HG03521 (cell line): ENCODE data around the gene PRKACB.
"Not testable (repeated sequence)": the region's sequence is repeated elsewhere in the genome, so short reads cannot be mapped to it uniquely, and the experiment has no call there.

ENCODE experiments used
- ATAC-seq: cut with Tn5 transposase; IDR thresholded peaks from one replicate; pipeline ENCODE4 v1.9.1; 2021; ENCODE audit warnings: mild to moderate bottlenecking, moderate library complexity; ENCODE audit not compliant: unreplicated experiment

Gene PRKACB

DNA sequence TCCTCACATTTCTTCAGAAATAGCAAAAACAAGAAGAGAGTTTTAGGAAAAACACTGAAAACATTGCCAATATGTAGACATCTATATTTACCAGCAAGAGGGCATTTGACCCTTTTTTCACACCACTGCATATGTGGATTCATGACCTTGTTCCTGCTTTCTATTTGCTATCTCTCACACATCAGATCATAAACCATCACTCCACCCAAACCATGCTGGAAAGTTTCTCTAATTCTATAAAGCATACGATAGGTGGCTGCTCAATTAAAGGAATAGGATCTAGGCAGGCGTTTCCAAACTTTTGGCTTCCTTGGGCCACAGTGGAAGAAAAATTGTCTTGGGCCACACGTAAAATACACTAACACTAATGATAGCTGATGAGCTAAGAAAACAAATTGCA, 121.8 kb downstream of the PRKACB start:
- ATAC-seq, result no peak

DNA sequence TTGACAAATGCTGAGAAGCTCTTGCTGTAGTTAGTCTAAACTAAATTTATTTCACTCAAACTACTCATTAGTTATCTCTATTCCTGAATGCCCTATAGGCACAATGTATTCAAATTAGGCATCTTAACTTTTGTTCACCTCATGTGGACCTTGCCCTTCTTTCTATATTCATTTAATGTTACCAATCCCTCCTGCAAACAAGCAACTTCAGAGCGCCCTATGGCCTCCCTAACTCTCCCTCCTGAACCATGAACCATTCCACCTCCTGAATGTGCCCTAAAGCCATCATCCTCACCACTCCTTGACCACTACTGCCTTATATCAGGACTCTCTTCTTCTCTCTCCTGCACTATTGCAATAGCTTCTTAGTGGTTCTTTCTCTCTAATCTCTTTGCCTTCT, 122.7 kb downstream of the PRKACB start:
- ATAC-seq, result no peak

DNA sequence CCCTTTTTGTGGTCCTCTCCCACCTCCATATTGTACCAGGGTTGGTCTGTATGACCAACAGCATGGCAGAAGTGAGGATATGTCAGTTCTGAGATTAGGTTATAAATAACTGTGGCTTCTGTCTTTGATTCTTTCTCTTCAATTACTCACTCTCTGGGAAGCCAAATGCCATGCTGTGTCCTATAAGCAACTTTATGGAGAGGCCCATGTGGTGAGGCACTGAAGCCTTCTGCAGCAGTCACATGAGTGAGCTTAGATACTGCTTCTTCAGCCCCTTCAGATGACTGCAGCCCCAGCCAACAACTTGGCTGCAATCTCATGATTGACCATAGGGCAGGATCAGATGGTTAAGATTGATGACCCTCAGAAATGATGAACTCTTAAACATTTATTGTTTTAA, 123.4 kb downstream of the PRKACB start:
- no peak for ATAC-seq

DNA sequence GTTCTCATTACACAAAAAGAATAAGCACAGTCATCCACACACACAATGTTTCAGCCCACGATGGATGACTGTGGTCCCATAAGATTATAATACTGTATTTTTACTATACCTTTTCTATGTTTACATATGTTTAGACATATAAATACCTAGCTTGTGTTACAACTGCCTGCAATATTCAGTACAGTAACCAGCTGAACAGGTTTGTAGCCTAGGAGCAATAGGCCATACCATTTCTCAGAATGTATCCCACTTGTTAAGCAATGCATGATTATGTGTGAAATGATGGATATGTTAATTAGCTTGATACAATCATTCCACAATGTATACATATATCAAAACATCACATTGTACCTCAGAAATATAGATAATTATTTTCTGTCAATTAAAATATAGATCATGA, 124.3 kb downstream of the PRKACB start:
- no peak for ATAC-seq

DNA sequence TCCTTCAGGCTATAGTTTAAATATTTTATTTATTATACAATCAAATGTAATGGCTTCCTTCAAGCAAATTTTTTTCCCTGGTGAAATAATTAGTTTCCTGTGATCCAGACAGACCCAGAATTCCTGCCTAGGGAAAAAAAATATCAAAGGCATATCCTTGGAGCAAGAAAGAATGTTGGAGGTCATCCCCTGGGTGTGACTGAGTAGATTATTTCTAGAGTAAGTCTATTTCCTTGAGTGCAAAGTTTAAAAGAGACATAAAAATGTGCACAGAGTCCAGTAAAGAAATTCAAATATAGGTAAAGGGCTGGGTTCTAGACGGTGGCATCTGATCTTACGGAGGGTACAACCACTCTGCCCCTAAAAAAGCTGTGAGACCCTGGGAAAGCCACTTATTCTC, 125.2 kb downstream of the PRKACB start:
- ATAC-seq, result no peak

DNA sequence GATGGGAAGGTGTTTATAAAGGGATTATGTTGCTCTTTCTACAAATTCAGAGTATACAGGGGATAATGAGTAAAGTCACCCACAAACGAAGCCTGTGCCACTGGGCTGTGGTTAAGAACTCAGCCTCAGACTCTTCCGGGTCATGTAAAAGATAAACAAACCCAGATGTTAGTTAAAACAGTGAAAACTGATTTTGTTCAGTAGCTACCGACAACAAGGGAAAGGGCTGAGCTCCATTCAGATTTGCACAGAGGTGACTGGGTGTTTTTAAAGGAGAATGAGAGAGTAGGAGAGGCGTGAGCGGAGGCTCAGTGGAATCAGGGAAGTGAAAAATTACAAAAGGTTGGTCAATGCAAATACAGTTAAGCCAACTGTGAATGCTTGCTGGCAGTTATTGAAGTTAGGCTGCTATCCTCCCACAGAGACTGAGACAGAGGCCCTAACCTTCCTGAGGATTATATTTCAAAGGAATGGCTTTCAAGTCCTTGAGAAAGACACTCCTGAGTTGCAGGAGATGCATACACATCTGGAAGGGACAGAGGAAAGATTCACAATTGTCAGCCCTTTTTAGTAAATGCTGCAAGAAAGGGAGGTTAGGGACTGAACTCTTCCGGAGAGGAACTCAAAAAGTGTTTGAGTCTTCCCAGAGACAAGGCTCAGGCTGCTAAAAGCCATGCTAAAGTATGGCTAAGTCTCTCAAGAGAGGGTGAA, 127.5 kb downstream of the PRKACB start:
- ATAC-seq, result peak; percentile 95

DNA sequence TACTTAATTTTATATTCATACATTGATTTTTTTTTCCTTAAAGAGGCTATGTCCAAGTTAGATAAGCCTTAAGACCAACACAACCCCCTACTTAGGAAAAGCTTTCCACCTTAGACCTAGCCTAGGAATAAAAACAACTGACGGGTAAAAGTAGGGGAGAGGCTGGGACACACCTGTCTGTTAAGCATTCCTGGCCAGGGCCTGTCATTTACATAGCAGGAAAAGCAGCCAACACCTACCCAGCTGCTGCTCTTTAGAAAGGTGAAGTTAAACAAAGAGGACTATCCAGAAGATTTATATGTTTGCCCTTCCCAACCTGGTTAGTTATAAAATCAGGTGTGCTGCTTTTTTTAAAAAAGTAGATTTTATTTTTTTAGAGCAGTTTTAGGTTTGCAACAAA, 128.3 kb downstream of the PRKACB start:
- no peak for ATAC-seq

DNA sequence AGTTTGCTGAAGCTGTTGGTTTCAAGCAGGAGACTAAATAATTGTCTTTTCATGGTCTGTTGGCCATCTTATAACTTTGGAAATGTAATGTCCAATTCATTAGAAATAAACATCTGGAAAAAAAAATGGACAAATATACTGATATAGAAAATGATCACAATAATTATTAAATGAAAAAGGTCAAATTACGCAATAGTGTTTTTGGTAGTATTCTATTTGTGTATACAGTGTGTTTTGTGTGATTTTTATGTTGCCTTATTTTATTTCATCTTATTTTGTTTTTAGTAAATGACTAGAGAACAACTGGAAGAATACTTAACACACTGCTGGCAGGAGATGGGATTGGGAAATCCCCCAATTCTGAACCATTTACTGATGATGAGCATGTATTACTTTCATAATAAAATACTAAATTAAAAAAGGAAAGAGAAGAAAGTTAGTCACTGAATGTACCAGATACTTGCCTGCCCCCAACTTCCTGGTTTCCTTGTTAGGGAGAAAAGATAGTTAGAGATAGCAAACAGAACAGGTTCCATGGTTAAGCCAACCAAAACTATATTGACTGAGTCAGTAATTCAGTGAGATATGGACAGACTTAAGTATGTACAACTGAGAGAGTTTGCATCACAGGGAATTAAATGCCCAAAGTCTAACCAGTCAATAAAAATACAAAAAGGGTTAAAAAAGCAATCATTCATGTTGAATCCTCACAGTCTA, 133.4 kb downstream of the PRKACB start:
- ATAC-seq, result no peak

DNA sequence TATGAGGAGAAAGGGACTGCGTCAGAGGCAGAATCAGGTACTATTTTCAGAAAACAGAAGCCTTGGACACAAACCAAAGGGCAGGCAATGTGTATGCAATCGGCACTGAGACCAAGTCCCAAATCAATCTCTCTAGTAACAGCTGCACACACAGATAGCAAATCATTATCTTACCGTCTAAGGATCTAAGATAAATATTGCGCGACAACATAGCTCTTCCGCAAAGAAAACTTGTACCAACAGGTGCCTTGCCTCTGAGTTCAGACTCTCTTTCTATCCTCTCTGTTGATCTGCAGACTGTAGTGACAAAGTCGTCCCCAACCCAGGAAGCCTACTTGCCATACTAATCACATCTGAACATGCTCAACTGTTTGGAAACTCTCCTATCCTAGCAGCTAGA, 134.8 kb downstream of the PRKACB start:
- no peak for ATAC-seq

DNA sequence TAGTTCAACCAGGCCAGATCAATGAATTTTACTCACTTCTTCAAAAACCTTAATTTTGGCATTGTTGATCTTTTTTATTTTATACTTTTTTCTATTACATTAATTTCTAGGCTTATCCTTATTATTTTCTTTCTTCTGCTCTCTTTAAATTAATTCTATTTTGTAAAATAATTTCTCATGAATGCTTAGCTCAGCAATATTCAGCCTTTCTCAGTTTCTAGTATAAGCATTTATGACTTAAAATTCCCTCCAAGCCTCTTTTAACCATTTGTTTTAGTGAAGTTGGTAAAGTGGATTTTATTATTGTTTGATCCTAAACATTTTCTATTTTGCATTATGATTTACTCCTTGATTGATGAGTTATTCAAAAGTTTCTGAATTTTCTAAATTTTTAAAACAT, 136.8 kb downstream of the PRKACB start:
- no peak for ATAC-seq

DNA sequence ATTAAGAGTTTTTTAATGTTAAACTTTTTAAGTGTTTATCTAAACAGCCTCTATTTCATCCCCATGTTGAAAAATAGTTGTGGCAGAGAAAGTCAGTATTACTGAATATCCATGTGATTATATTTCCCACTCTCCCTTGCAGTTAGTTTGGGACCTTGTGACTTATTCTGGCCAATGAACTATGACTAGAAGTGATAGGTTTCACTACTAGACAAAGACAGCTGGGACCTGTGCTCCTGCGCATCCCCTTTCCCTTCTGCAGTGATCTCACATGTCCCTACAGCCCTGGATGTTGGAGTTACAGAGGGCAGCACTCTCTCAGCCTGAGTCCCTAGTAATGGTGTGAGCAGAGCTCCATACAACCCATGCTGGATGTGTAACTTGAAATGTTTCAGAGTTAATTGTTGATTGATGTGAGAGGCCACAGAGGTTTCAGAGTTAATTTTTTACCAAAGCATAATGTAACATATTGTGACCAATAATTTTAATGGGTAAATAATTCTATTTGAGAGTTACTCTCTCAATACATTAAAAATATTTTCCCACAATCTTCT, 138.8 kb downstream of the PRKACB start:
- ATAC-seq, result no peak

DNA sequence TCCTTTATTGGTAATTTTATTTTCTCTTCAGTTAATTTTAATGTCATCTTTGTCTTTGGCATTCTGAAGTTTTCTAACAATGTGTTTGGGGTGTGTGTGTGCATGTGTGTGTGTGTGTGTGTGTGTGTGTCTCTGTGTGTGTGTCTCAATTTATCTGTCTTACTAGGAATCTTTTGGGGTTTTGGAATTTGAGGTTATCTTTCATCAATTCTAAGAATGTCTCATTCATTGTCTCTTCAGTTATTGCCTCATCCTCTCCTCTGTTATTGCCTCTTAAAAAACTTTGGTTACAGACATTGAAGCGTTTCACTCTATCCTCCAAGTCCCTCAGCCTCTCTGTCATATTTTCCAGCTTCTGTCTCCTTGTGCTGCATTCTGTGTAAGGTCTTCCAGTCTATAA, 139.3 kb downstream of the PRKACB start:
- ATAC-seq, result no peak

DNA sequence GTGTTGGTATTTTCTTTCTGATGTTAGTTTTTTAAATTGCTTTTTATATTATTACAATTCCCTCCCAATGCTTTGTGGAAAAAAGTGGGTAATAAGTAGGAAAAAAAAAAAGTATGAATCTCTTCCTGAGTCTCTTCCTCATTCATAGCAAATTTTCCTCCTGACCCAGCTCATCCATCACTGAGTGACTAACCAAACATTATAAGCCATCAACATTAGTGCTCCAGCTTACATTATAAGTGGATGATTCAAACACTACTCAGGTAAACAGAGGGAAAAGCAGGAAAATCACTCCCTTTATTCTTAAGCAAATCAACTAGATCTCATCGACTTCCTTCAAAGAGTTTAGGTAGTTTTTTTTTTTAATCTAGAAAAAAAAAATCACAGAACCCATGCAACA, 142.0 kb downstream of the PRKACB start:
- ATAC-seq, result no peak

DNA sequence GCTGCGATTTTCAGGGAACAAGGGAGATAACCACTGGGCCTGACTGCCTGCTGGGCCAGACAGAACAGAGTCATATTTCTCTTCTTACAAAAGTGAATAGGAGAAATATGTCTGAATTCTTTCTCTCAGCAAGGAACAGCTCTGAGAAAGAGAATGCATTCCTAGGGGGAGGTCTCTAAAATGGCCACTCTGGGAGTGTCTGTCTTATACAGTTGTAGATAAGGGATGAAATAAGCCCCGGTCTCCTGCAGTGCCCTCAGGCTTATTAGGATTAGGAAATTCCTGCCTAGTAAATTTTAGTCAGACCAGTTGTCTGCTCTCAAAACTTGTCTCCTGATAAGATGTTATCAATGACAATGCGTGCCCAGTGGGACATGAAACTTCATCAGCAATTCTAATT, 143.3 kb downstream of the PRKACB start:
- ATAC-seq, result not testable (repeated sequence)
